ENCODE results near the gene ZPBP.

ZPBP gene

GRCh38 chr7:50037086-50037485 lies 56.0 kb downstream of the ZPBP start:
- Histone ChIP-seq H3K9ac (ENCODE audit: low read depth, low read length) (no peak overlapping the region), H3K9me3 (ENCODE audit: insufficient read depth, low read length, severe bottlenecking) (no peaks in the 10 kb centered on the region), H3K4me2 (ENCODE audit: insufficient read depth, low read length) (no peak overlapping the region), H3K4me3 (ENCODE audit: low read depth in 1 of 2, low read length in 2 of 2) (no peak overlapping the region), H3K36me3 (ENCODE audit: insufficient read depth, low read length) (no peaks in the 10 kb centered on the region), H3K4me1 (ENCODE audit: insufficient read depth, low read length) (no peaks in the 10 kb centered on the region), H3K27ac (ENCODE audit: low read length) (no peak overlapping the region), H4K20me1 (ENCODE audit: insufficient read depth, low read length) (no peaks in the 10 kb centered on the region), H3K79me2 (ENCODE audit: insufficient read depth, low read length) (no peaks in the 10 kb centered on the region), H2AFZ (ENCODE audit: low read depth, low read length) (no peak overlapping the region), H3K27me3 (ENCODE audit: insufficient read depth, low read length, poor library complexity) (peaks cover 3% of the 10 kb centered on the region)
- no peak for TF ChIP-seq EZH2 (IDR thresholded peaks at IDR 0.05; ENCODE audit: borderline replicate concordance, low read depth, low read length, severe bottlenecking)
- TF ChIP-seq CTCF (IDR thresholded peaks at IDR 0.05; ENCODE audit: borderline replicate concordance, extremely low read depth, low read length, poor library complexity, severe bottlenecking) = no peak
- ATAC-seq (ENCODE audit: insufficient read depth, low read depth) (no peak), DNase-seq (no peak)

DNA sequence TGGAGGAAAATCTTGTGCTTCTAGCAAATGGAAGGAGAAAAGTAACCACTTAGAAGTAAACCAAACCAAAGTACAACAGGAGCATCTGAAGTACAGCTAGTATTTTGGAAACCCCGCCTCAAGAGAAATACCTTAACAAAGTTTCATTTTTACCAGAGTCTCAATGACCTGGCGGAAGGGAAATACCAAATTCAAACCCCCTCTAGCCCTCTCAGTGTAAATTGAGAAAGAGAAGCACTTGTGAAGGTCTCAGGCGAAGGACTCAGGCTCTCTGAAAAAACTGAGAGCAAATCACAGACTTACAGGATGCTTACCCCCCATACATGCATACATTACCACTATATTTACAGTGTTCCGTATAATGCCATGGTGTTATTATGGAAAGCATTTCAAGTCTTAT lies 70.1 kb downstream of the ZPBP start:
- DNase-seq (no peak), ATAC-seq (ENCODE audit: insufficient read depth, low read depth) (no peak)
- Histone ChIP-seq H3K9me3 (ENCODE audit: insufficient read depth, low read length, severe bottlenecking) (no peaks in the 10 kb centered on the region), H3K79me2 (ENCODE audit: insufficient read depth, low read length) (no peaks in the 10 kb centered on the region), H3K4me1 (ENCODE audit: insufficient read depth, low read length) (no peaks in the 10 kb centered on the region), H3K27me3 (ENCODE audit: insufficient read depth, low read length, poor library complexity) (peaks cover 5% of the 10 kb centered on the region), H3K36me3 (ENCODE audit: insufficient read depth, low read length) (no peaks in the 10 kb centered on the region), H3K9ac (ENCODE audit: low read depth, low read length) (no peak overlapping the region), H3K4me3 (ENCODE audit: low read depth in 1 of 2, low read length in 2 of 2) (no peak overlapping the region), H3K4me2 (ENCODE audit: insufficient read depth, low read length) (no peak overlapping the region), H3K27ac (ENCODE audit: low read length) (no peak overlapping the region), H4K20me1 (ENCODE audit: insufficient read depth, low read length) (no peaks in the 10 kb centered on the region), H2AFZ (ENCODE audit: low read depth, low read length) (no peak overlapping the region)
- no peak for TF ChIP-seq CTCF (IDR thresholded peaks at IDR 0.05; ENCODE audit: borderline replicate concordance, extremely low read depth, low read length, poor library complexity, severe bottlenecking)
- no peak for TF ChIP-seq EZH2 (IDR thresholded peaks at IDR 0.05; ENCODE audit: borderline replicate concordance, low read depth, low read length, severe bottlenecking)

GRCh38 chr7:50022451-50022850 lies 70.6 kb downstream of the ZPBP start:
- TF ChIP-seq EZH2 (IDR thresholded peaks at IDR 0.05; ENCODE audit: borderline replicate concordance, low read depth, low read length, severe bottlenecking) (no peak), CTCF (IDR thresholded peaks at IDR 0.05; ENCODE audit: borderline replicate concordance, extremely low read depth, low read length, poor library complexity, severe bottlenecking) (no peak)
- no peaks in the 10 kb centered on the region for H3K36me3 ChIP-seq (ENCODE audit: insufficient read depth, low read length)
- H3K27ac ChIP-seq (ENCODE audit: low read length) = no peak overlapping the region
- H3K4me3 ChIP-seq (ENCODE audit: low read depth in 1 of 2, low read length in 2 of 2) = no peak overlapping the region
- no peaks in the 10 kb centered on the region for H3K9me3 ChIP-seq (ENCODE audit: insufficient read depth, low read length, severe bottlenecking)
- H3K4me1 ChIP-seq (ENCODE audit: insufficient read depth, low read length) = no peaks in the 10 kb centered on the region
- H4K20me1 ChIP-seq (ENCODE audit: insufficient read depth, low read length) = no peaks in the 10 kb centered on the region
- H3K4me2 ChIP-seq (ENCODE audit: insufficient read depth, low read length) = no peak overlapping the region
- no peak overlapping the region for H2AFZ ChIP-seq (ENCODE audit: low read depth, low read length)
- H3K27me3 ChIP-seq (ENCODE audit: insufficient read depth, low read length, poor library complexity) = peaks cover 5% of the 10 kb centered on the region
- H3K79me2 ChIP-seq (ENCODE audit: insufficient read depth, low read length) = no peaks in the 10 kb centered on the region
- DNase-seq (no peak), ATAC-seq (ENCODE audit: insufficient read depth, low read depth) (no peak)
- no peak overlapping the region for H3K9ac ChIP-seq (ENCODE audit: low read depth, low read length)

- Histone ChIP-seq H3K27ac (ENCODE audit: low read length) (no peak overlapping the region), H3K4me1 (ENCODE audit: insufficient read depth, low read length) (no peaks in the 10 kb centered on the region), H3K4me3 (ENCODE audit: low read depth in 1 of 2, low read length in 2 of 2) (no peak overlapping the region), H3K36me3 (ENCODE audit: insufficient read depth, low read length) (no peaks in the 10 kb centered on the region), H3K79me2 (ENCODE audit: insufficient read depth, low read length) (no peaks in the 10 kb centered on the region), H3K27me3 (ENCODE audit: insufficient read depth, low read length, poor library complexity) (peaks cover 35% of the 10 kb centered on the region), H3K4me2 (ENCODE audit: insufficient read depth, low read length) (no peak overlapping the region), H3K9ac (ENCODE audit: low read depth, low read length) (no peak overlapping the region), H4K20me1 (ENCODE audit: insufficient read depth, low read length) (no peaks in the 10 kb centered on the region), H3K9me3 (ENCODE audit: insufficient read depth, low read length, severe bottlenecking) (no peaks in the 10 kb centered on the region), H2AFZ (ENCODE audit: low read depth, low read length) (no peak overlapping the region)
- ATAC-seq (ENCODE audit: insufficient read depth, low read depth) (no peak), DNase-seq (no peak)
- TF ChIP-seq EZH2 (IDR thresholded peaks at IDR 0.05; ENCODE audit: borderline replicate concordance, low read depth, low read length, severe bottlenecking) (no peak), CTCF (IDR thresholded peaks at IDR 0.05; ENCODE audit: borderline replicate concordance, extremely low read depth, low read length, poor library complexity, severe bottlenecking) (no peak)
These were observed 97.4 kb downstream of the ZPBP start for GRCh38 chr7:49995681-49996080.

Measured in DND-41 (cell line).